ENCODE measurements around the gene UBQLN4. TPM values are rescaled to one million over a fixed set of nuclear protein-coding genes. Genes with fewer than 3 reads are reported as not detected.

Gene UBQLN4
- total and polyA plus RNA-seq, 9 of the 15 experiments (the other 6 are each of a cell fraction or from before 2014, with no cell fraction given) = 13.5 to 65.5 (median 37.0) TPM

GRCh38 chr1:156001662-156002171 is 51.9 kb downstream of the UBQLN4 start (continued):
- TF ChIP-seq ZNF592 (IDR thresholded peaks at IDR 0.05) (peak; percentile 68; the same call in 1 of the 2 replicates), ZNF253 (CRISPR knock-in tag; conservative IDR thresholded peaks at IDR 0.05) (no peak), ZNF134 (CRISPR knock-in tag; conservative IDR thresholded peaks at IDR 0.05) (no peak), TBP (optimal IDR thresholded peaks at IDR 0.05; ENCODE audit: low read depth, low read length) (no peak), NR2C2 (CRISPR knock-in tag; IDR thresholded peaks at IDR 0.05) (no peak), NR2C2 (tag; IDR thresholded peaks at IDR 0.05) (peak; percentile 57; the same call in 1 of the 2 replicates), MAFG (tag; conservative IDR thresholded peaks at IDR 0.05) (no peak), RUNX1 (IDR thresholded peaks at IDR 0.05; ENCODE audit: low read depth) (no peak), MEIS2 (IDR thresholded peaks at IDR 0.05; ENCODE audit: partially characterized antibody) (peak; percentile 38), ZNF511 (CRISPR knock-in tag; IDR thresholded peaks at IDR 0.05) (no peak), SMARCB1 (IDR thresholded peaks at IDR 0.05; ENCODE audit: insufficient read length, low read depth) (no peak), FOS (IDR thresholded peaks at IDR 0.05; ENCODE audit: extremely low read depth, insufficient read length) (no peak), ETS1 (conservative IDR thresholded peaks at IDR 0.05; ENCODE audit: control insufficient read depth, low read depth, low read length) (no peak), MAX (CRISPR knock-in tag; IDR thresholded peaks at IDR 0.05) (no peak), ARID1B (IDR thresholded peaks at IDR 0.05) (peak; percentile 41; the same call in 1 of the 2 replicates), ZNF239 (CRISPR knock-in tag; IDR thresholded peaks at IDR 0.05) (no peak)
